AG10803 (cell line): ENCODE measurements around the gene UBD.

Source experiments
- DNase-seq: peaks from one replicate; pipeline ENCODE4 v3.0.0; 2010; ENCODE audit warnings: low read depth
- H3K4me3 ChIP-seq: 2 replicates; pipeline ENCODE4 v1.5.1; 2011; ENCODE audit warnings: mild to moderate bottlenecking, low read length, control low read depth
- TF ChIP-seq, protein P1 (sequence below): conservative IDR thresholded peaks from 2 replicates; pipeline ENCODE4 v1.5.1; 2011; ENCODE audit warnings: mild to moderate bottlenecking, low read length, control low read depth, inconsistent platforms

The UBD gene

DNA sequence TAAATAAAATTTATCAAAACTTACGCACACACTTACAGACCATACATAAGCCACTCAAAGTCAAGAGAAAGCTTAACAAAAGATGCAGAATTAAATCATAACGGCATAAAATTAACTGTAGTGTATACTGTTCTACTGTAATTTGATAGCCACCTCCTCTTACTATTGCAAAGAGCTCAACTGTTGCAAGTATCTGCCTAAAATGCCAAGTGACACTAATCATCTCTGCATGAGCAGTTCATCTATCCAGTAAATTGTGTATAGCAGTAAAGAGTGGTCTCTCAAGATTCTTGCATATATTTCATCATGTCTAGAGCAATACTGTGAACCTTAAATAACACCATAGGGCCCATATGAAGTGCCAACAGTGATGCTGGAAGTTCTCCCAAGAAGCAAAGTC lies 37.7 kb upstream of the UBD start:
- H3K4me3 ChIP-seq, result no peak overlapping the region
- no peak for DNase-seq
- TF ChIP-seq, protein P1, sequence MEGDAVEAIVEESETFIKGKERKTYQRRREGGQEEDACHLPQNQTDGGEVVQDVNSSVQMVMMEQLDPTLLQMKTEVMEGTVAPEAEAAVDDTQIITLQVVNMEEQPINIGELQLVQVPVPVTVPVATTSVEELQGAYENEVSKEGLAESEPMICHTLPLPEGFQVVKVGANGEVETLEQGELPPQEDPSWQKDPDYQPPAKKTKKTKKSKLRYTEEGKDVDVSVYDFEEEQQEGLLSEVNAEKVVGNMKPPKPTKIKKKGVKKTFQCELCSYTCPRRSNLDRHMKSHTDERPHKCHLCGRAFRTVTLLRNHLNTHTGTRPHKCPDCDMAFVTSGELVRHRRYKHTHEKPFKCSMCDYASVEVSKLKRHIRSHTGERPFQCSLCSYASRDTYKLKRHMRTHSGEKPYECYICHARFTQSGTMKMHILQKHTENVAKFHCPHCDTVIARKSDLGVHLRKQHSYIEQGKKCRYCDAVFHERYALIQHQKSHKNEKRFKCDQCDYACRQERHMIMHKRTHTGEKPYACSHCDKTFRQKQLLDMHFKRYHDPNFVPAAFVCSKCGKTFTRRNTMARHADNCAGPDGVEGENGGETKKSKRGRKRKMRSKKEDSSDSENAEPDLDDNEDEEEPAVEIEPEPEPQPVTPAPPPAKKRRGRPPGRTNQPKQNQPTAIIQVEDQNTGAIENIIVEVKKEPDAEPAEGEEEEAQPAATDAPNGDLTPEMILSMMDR, result no peak

DNA sequence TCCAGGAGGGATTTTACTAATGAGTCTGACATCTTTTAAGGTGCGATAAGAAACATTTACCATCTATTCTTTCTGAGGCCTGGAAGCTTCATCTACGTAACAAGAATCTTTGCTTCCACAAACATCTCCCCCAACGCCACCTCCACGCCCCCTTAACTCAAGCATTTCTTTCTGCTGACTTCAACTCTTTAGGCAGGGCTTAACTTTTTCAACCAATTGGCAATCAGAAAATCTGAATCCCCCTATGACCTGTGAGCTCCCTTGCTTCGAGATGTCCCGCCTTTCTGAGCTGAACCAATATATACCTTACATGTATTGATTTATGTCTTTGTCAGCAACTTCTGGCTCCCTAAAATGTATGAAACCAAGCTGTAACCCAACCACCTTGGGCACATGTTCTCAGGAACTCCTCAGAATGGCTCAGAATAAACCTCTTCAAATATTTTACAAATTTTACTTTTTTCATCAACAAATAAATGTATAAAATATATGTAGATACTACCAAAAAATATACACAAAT lies 36.9 kb upstream of the UBD start:
- TF ChIP-seq, protein P1, result no peak
- DNase-seq, result no peak

DNA sequence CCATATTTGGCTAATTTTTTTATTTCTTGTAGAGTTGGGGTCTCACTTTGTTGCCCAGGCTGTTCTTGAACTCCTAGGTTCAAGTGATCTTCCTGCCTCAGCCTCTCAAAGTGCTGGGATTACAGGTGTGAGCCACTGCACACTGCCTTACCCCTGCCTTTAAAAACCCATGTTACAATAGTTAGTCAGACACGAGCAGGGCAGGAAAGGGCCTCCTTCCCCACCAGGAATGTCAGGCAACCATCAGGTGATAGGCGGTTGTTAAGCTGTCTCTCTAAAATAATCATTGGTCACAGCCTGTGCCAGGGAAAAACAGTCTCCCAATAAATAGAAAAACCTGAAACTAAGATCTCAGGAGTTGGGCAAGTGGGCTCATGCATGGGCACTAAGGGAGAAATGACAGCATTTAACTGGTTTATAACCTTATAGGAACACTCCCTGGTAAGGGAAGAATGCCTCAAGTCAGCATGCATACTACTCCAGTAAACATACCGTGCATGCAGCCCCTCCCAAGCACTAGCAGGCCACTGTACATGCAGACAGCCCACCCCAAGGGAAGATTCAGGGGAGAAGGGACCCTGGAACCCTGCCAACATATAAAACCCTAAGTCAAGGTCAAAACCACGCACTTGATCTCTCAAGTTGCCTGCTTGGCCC lies 33.8 kb upstream of the UBD start:
- no peak for DNase-seq
- H3K4me3 ChIP-seq, result no peak overlapping the region
- TF ChIP-seq, protein P1, result no peak

More for the DNA sequence above, 36.9 kb upstream of the UBD start:
- no peak overlapping the region for H3K4me3 ChIP-seq

DNA sequence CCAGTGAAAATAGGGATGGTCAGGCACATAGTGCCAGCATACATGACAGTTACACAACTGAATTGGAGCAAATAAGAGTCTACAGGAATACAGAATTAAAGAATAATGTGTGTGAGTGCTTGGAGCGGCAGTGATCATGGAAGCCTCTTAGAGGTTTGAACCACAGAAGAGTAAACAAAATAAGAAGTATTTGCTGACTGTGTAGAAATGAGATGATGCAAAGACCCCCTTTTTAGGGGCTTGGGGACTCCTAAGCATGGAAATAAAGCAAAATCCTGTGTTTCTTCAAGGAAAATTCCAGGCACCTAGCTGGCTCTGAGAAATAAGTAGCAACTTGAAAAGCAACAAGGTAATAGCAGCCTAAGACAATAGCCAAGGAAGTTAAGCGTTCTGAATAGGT lies 32.1 kb upstream of the UBD start:
- TF ChIP-seq, protein P1, result no peak
- DNase-seq, result no peak

DNA sequence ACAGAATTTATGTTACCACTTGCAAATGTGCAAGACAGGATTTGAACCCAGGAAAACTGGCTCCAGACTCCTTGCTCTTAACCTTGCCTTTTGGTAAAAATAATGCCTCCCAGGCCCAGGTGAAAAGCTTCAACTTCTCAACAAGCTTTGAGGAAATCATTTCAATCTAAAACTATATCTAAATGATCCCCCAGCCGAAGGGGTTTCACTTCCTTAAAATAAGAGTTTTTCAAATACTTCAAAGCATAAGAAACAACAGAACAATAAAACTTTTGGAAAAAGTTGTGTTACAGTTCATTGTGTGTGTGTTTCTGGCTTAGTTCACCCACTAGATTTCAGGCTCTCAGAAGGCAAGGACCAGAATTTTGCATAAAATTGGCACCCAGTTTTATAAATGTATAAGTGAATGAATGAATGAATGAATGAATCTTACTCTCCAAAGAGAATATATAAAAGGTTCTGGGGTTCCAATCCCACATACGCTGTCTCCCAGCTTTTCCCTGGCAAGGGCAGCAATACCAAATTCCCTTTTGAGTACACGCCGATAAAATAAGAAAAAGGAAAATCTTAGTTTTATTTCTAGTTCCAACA lies 30.8 kb upstream of the UBD start:
- no peak for DNase-seq
- TF ChIP-seq, protein P1, result no peak
- no peak overlapping the region for H3K4me3 ChIP-seq

More for the DNA sequence above, 32.1 kb upstream of the UBD start:
- no peak overlapping the region for H3K4me3 ChIP-seq

DNA sequence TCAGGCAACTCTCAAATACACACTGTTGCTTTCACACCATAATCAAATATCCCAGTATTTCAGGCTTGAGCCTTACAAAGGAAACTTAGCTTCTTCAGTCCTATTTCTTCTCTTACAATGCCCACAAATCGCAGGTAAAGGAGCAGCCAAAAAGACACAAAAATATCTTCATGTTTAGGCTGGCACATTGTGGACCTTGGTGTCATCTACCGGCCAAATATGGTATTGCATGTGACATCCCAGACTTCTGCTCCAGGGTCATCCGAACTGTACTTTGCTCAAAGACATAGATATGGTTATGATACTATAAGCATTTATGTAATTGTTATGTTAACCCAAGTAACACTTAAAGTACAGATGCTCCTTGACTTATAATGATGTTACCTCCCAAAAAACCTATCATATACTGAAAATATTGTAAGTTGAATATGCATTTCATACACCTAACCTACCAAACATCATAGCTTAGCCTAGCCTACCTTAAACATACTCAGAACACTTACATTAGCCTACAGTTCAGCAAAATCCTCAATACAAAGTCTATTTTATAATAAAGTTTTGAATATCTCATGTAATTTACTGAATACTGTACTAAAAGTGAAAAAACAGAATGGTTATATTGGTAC lies 30.0 kb upstream of the UBD start:
- peak; percentile 51 for DNase-seq
- TF ChIP-seq, protein P1, result peak; percentile 96
- no peak overlapping the region for H3K4me3 ChIP-seq
